Smooth muscle cell (in vitro differentiated cells): Measurements from ENCODE around the gene TMEM214. TPM values are rescaled to one million over a fixed set of nuclear protein-coding genes. Genes with fewer than 3 reads are reported as not detected.
A peak's percentile ranks its signal among the peaks of the same experiment; 100 is the strongest.

ENCODE experiments used
- DNase-seq: peaks from one replicate; lab custom pipeline; 2025; ENCODE audit not compliant: unreplicated experiment; lab: John Stamatoyannopoulos, UW
- H2AFZ ChIP-seq: fragments of 200-600 bp; sonication (generic); 2 replicates; pipeline ENCODE4 v1.6.0; 2016; ENCODE audit warnings: antibody characterized with exemption, low read depth, mild to moderate bottlenecking
- H3F3A ChIP-seq: fragments of 200-600 bp; sonication (generic); 2 replicates; pipeline ENCODE4 v1.6.0; 2017; ENCODE audit warnings: antibody characterized with exemption, low read depth
- H3K27ac ChIP-seq: fragments of 200-600 bp; sonication (generic); 2 replicates; pipeline ENCODE4 v1.5.1; 2016; ENCODE audit warnings: low read depth, mild to moderate bottlenecking
- H3K27me3 ChIP-seq: fragments of 200-600 bp; sonication (generic); 2 replicates; pipeline ENCODE4 v1.6.1; 2016; ENCODE audit warnings: low read depth, mild to moderate bottlenecking
- H3K36me3 ChIP-seq: fragments of 200-600 bp; sonication (generic); 2 replicates; pipeline ENCODE4 v1.5.1; 2016; ENCODE audit warnings: low read depth
- H3K4me1 ChIP-seq: fragments of 200-600 bp; sonication (generic); 2 replicates; pipeline ENCODE4 v1.5.1; 2016; ENCODE audit warnings: low read depth
- H3K4me2 ChIP-seq: fragments of 200-600 bp; sonication (generic); 2 replicates; pipeline ENCODE4 v1.6.0; 2016; ENCODE audit warnings: mild to moderate bottlenecking
- H3K4me3 ChIP-seq: fragments of 200-600 bp; sonication (generic); 2 replicates; pipeline ENCODE4 v1.5.1; 2016; ENCODE audit warnings: mild to moderate bottlenecking
- H3K79me2 ChIP-seq: fragments of 200-600 bp; sonication (generic); 2 replicates; pipeline ENCODE4 v1.6.0; 2016; ENCODE audit warnings: low read depth, mild to moderate bottlenecking
- H3K9ac ChIP-seq: fragments of 200-600 bp; sonication (generic); 2 replicates; pipeline ENCODE4 v1.6.0; 2016; ENCODE audit warnings: low read depth
- H3K9me3 ChIP-seq: fragments of 200-600 bp; sonication (generic); replicated peaks from 2 replicates; pipeline ENCODE4 v1.5.1; 2016; ENCODE audit warnings: low read depth
- H4K20me1 ChIP-seq: fragments of 200-600 bp; sonication (generic); 2 replicates; pipeline ENCODE4 v1.6.0; 2016; ENCODE audit warnings: low read depth
- CTCF ChIP-seq: fragments of 200-600 bp; sonication (generic); IDR thresholded peaks from 2 replicates; pipeline ENCODE4 v1.5.1; 2017; ENCODE audit warnings: borderline replicate concordance, mild to moderate bottlenecking, antibody characterized with exemption; ENCODE audit not compliant: insufficient read depth, poor library complexity, severe bottlenecking
- WGBS: methylation state at CpG from one replicate; pipeline ENCODE4 v1.1.7; 2016; ENCODE audit warnings: low lambda C conversion rate; 5-methylcytosine and 5-hydroxymethylcytosine counted together
- polyA plus RNA-seq: library from polyadenylated mRNA; unstranded; fragments of >200 nt; fragmentation: Nextera tagmentation; extraction: Ambion mirVana; gene quantifications from 2 replicates; pipeline ENCODE4 v1.2.1, GENCODE V29; 2016
- total RNA-seq: library from RNA; depleted of rRNA; stranded (reverse); fragments of >200 nt; gene quantifications from 2 replicates; pipeline ENCODE4 v1.2.3, GENCODE V29; 2014

TMEM214 gene
- total and polyA plus RNA-seq, 2 experiments from 2014 or later = 79.6 to 99.7 TPM

- TF ChIP-seq CTCF = no peak
- peaks cover 42% of the 10 kb centered on the region for H4K20me1 ChIP-seq
- DNase-seq = no peak
- H2AFZ ChIP-seq = no peak overlapping the region
- H3K9ac ChIP-seq = no peak overlapping the region
- peak overlapping the region; percentile 77 for H3K27ac ChIP-seq
- peaks cover 30% of the 10 kb centered on the region for H3F3A ChIP-seq
- 89% methylated on average over 10 of the region's 10 CpGs for WGBS
- H3K4me2 ChIP-seq = no peak overlapping the region
- H3K9me3 ChIP-seq = no peaks in the 10 kb centered on the region
- no peaks in the 10 kb centered on the region for H3K79me2 ChIP-seq
- no peaks in the 10 kb centered on the region for H3K36me3 ChIP-seq
- no peaks in the 10 kb centered on the region for H3K4me1 ChIP-seq
- no peaks in the 10 kb centered on the region for H3K27me3 ChIP-seq
- no peak overlapping the region for H3K4me3 ChIP-seq
These were observed 9.4 kb downstream of the TMEM214 start for GRCh38 chr2:27042159-27042661.

- H3F3A ChIP-seq = peaks cover 30% of the 10 kb centered on the region
- H4K20me1 ChIP-seq = peaks cover 33% of the 10 kb centered on the region
- TF ChIP-seq CTCF = no peak
- no peaks in the 10 kb centered on the region for H3K27me3 ChIP-seq
- H3K27ac ChIP-seq = no peak overlapping the region
- no peaks in the 10 kb centered on the region for H3K36me3 ChIP-seq
- no peaks in the 10 kb centered on the region for H3K79me2 ChIP-seq
- no peak overlapping the region for H3K4me2 ChIP-seq
- H3K9ac ChIP-seq = no peak overlapping the region
- no peaks in the 10 kb centered on the region for H3K4me1 ChIP-seq
- no peak overlapping the region for H3K4me3 ChIP-seq
- no peak for DNase-seq
- H3K9me3 ChIP-seq = no peaks in the 10 kb centered on the region
- 89% methylated on average over 7 of the region's 7 CpGs for WGBS
- no peak overlapping the region for H2AFZ ChIP-seq
These were observed 10.3 kb downstream of the TMEM214 start for GRCh38 chr2:27042985-27043634.

GRCh38 chr2:27049422-27050280 lies 16.9 kb downstream of the TMEM214 start:
- H3K79me2 ChIP-seq = no peaks in the 10 kb centered on the region
- H3K4me3 ChIP-seq = peak overlapping the region; percentile 70
- H3F3A ChIP-seq = peaks cover 14% of the 10 kb centered on the region
- peak overlapping the region; percentile 70 for H3K27ac ChIP-seq
- peaks cover 5% of the 10 kb centered on the region for H3K4me1 ChIP-seq
- H4K20me1 ChIP-seq = no peaks in the 10 kb centered on the region
- no peak for TF ChIP-seq CTCF
- no peaks in the 10 kb centered on the region for H3K36me3 ChIP-seq
- no peak for DNase-seq
- peak overlapping the region; percentile 90 for H3K4me2 ChIP-seq
- H3K9me3 ChIP-seq = no peaks in the 10 kb centered on the region
- 14% methylated on average over 50 of the region's 52 CpGs for WGBS
- H3K9ac ChIP-seq = peak overlapping the region; percentile 46
- no peak overlapping the region for H2AFZ ChIP-seq
- H3K27me3 ChIP-seq = no peaks in the 10 kb centered on the region
